ENCODE measurements around the gene PLCG1. TPM values are rescaled to one million over a fixed set of nuclear protein-coding genes. Genes with fewer than 3 reads are reported as not detected.

PLCG1 gene
- total and polyA plus RNA-seq, 2 donors (not counting 3 experiments of a cell fraction or from before 2014, with no cell fraction given): 164 to 224 TPM

GRCh38 chr20:41180599-41181333, 43.4 kb downstream of the PLCG1 start:
- DNase-seq (ENCODE audit: low read depth, low spot score) (no peak), FAIRE-seq (no peak)
- Histone ChIP-seq H3K9me1 (replicated peaks; ENCODE audit: control insufficient read depth, extremely low read depth, insufficient read depth, low read length) (no peaks in the 10 kb centered on the region), H3K79me2 (ENCODE audit: control insufficient read depth, insufficient read depth, low read length) (no peaks in the 10 kb centered on the region), H3K9me3 (replicated peaks; ENCODE audit: control insufficient read depth, insufficient read depth, low read length) (no peaks in the 10 kb centered on the region), H2AFZ (ENCODE audit: low read depth, low read length) (no peak overlapping the region), H3K4me1 (ENCODE audit: control insufficient read depth, extremely low read depth, insufficient read depth, low read length) (peaks cover 4% of the 10 kb centered on the region), H3K4me3 (replicated peaks in 1 of 3; ENCODE audit: insufficient read depth in 1 of 3, low read depth in 1 of 3, low read length in 3 of 3) (no peak overlapping the region), H3K36me3 (ENCODE audit: control insufficient read depth in 2 of 2, extremely low read depth in 1 of 2, insufficient read depth in 2 of 2, low read length in 2 of 2) (peaks cover 0 to 10% of the 10 kb centered on the region in 2 experiments), H3K27me3 (ENCODE audit: control insufficient read depth in 2 of 2, insufficient read depth in 2 of 2, low read length in 2 of 2) (no peaks in the 10 kb centered on the region), H4K20me1 (replicated peaks; ENCODE audit: control insufficient read depth, extremely low read depth, insufficient read depth, low read length) (no peaks in the 10 kb centered on the region), H3K4me2 (ENCODE audit: insufficient read depth, low read length) (no peak overlapping the region), H3K27ac (ENCODE audit: insufficient read depth, low read depth, low read length) (no peak overlapping the region), H3K9ac (replicated peaks; ENCODE audit: extremely low read depth, insufficient read depth, low read length) (no peak overlapping the region)
- CTCF ChIA-PET: interaction anchor here (0.9 to 2.0 kb wide), 5 partner anchors 8 to 160 kb away, joined by 3 to 10 read pairs (median 7); partner anchors contain the start of gene LPIN3
- TF ChIP-seq JUN (IDR thresholded peaks at IDR 0.05; ENCODE audit: borderline replicate concordance, insufficient read depth, insufficient read length, low read depth) (no peak), MAX (IDR thresholded peaks at IDR 0.05; ENCODE audit: insufficient read depth, insufficient read length) (no peak), MYC (IDR thresholded peaks at IDR 0.05; ENCODE audit: low read depth, low read length) (no peak), CTCF (IDR thresholded peaks at IDR 0.05; ENCODE audit: extremely low read depth in 1 of 2, insufficient read depth in 1 of 2, low read depth in 1 of 2, low read length in 2 of 2) (no peak), FOS (IDR thresholded peaks at IDR 0.05; ENCODE audit: borderline replicate concordance, insufficient read depth, low read length) (no peak), EZH2 (IDR thresholded peaks at IDR 0.05; ENCODE audit: borderline replicate concordance, low read depth, low read length, severe bottlenecking) (no peak), POLR2AphosphoS5 (IDR thresholded peaks at IDR 0.05; ENCODE audit: insufficient read depth, low read depth, low read length) (no peak), POLR2A (IDR thresholded peaks at IDR 0.05; ENCODE audit: low read depth, low read length) (no peak), GATA2 (IDR thresholded peaks at IDR 0.05; ENCODE audit: insufficient read depth, insufficient read length, low read depth, low read length) (no peak)
- POLR2A ChIA-PET: no interaction called here
- dilution Hi-C loops (cut with MboI; ENCODE audit: extremely low pct_ligation_motif_present, low sequenced_read_pairs): no loop called here
- no TSS peak for BruUV-seq (replicated peaks)
- intact Hi-C loops (cut with micrococcal nuclease): no loop called here

Data from endothelial cell of umbilical vein (primary cell).